Neuronal stem cell (in vitro differentiated cells): Measurements from ENCODE around the gene TGIF1.

ENCODE experiments used
- DNase-seq: peaks from one replicate; pipeline ENCODE4 v3.0.0-alpha.2; 2013; ENCODE audit warnings: low spot score
- H2AFZ ChIP-seq: one replicate; pipeline ENCODE4 v1.6.1; 2013; ENCODE audit warnings: mild to moderate bottlenecking, low read length, inconsistent platforms
- H2AK5ac ChIP-seq: 2 replicates; pipeline ENCODE4 v1.6.1; 2013; ENCODE audit warnings: low read depth, mild to moderate bottlenecking, inconsistent platforms, low read length, moderate library complexity, mixed read lengths
- H2BK120ac ChIP-seq: 2 replicates; pipeline ENCODE4 v1.6.1; 2013; ENCODE audit warnings: low read depth, mild to moderate bottlenecking, inconsistent platforms, low read length, moderate library complexity, mixed read lengths
- H2BK12ac ChIP-seq: one replicate; pipeline ENCODE4 v1.6.1; 2013; ENCODE audit warnings: low read length, inconsistent platforms
- H2BK15ac ChIP-seq: 2 replicates; pipeline ENCODE4 v1.6.1; 2013; ENCODE audit warnings: mild to moderate bottlenecking, low read length, inconsistent platforms, mixed read lengths
- H2BK5ac ChIP-seq: one replicate; pipeline ENCODE4 v1.6.1; 2013; ENCODE audit warnings: inconsistent platforms, mild to moderate bottlenecking, low read length, moderate library complexity
- H3K14ac ChIP-seq: one replicate; pipeline ENCODE4 v1.6.1; 2013; ENCODE audit warnings: low read length, inconsistent platforms
- H3K18ac ChIP-seq: 2 replicates; pipeline ENCODE4 v1.6.1; 2013; ENCODE audit warnings: low read length, inconsistent platforms
- H3K23ac ChIP-seq: 2 replicates; pipeline ENCODE4 v1.6.1; 2013; ENCODE audit warnings: low read depth, mild to moderate bottlenecking, mixed read lengths, low read length, inconsistent platforms; ENCODE audit not compliant: poor library complexity
- H3K27ac ChIP-seq: replicated peaks from 3 replicates; pipeline ENCODE4 v1.5.1; 2013; ENCODE audit warnings: low read length, inconsistent platforms
- H3K27me3 ChIP-seq, 3 experiments: 2 replicates each; pipeline ENCODE4 v1.6.1; 2013; ENCODE audit warnings: low read length in 3 of 3, mild to moderate bottlenecking in 2 of 3, inconsistent platforms in 1 of 3, low read depth in 1 of 3, mixed read lengths in 1 of 3, moderate library complexity in 1 of 3; ENCODE audit not compliant: control insufficient read depth in 3 of 3, insufficient read depth in 3 of 3
- H3K36me3 ChIP-seq, 2 donors: replicated peaks in 1 of 2; 2 replicates each; pipeline ENCODE4 v1.6.1; 2013; ENCODE audit warnings: low read length in 2 of 2; ENCODE audit not compliant: control insufficient read depth in 2 of 2, insufficient read depth in 2 of 2
- H3K4ac ChIP-seq: 2 replicates; pipeline ENCODE4 v1.6.1; 2013; ENCODE audit warnings: inconsistent platforms, mild to moderate bottlenecking, low read length, moderate library complexity
- H3K4me1 ChIP-seq, 2 donors: 1 replicate in 1 of 2; 2 replicates in 1 of 2; pipeline ENCODE4 v1.6.1; 2013; ENCODE audit warnings: low read length in 2 of 2, low read depth in 1 of 2; ENCODE audit not compliant: control insufficient read depth in 2 of 2, insufficient read depth in 1 of 2
- H3K4me2 ChIP-seq: one replicate; pipeline ENCODE4 v1.6.1; 2013; ENCODE audit warnings: mild to moderate bottlenecking, low read length, inconsistent platforms; ENCODE audit not compliant: insufficient read depth, poor library complexity, severe bottlenecking
- H3K4me3 ChIP-seq, 2 donors: 2 replicates each; pipeline ENCODE4 v1.5.1; 2013; ENCODE audit warnings: low read length in 2 of 2, mild to moderate bottlenecking in 2 of 2, inconsistent platforms in 1 of 2, moderate library complexity in 1 of 2
- H3K79me1 ChIP-seq: one replicate; pipeline ENCODE4 v1.6.1; 2013; ENCODE audit warnings: low read depth, mild to moderate bottlenecking, inconsistent platforms, low read length, moderate library complexity
- H3K9ac ChIP-seq: one replicate; pipeline ENCODE4 v1.6.1; 2013; ENCODE audit warnings: mild to moderate bottlenecking, low read depth, low read length, inconsistent platforms; ENCODE audit not compliant: poor library complexity
- H3K9me3 ChIP-seq, 2 donors: replicated peaks in 1 of 2; 2 replicates each; pipeline versions ENCODE3 to v1.6.1; 2013; ENCODE audit warnings: low read length in 2 of 2, mild to moderate bottlenecking in 2 of 2, inconsistent platforms in 1 of 2, low read depth in 1 of 2, mixed read lengths in 1 of 2, moderate library complexity in 1 of 2; ENCODE audit not compliant: control insufficient read depth in 2 of 2, insufficient read depth in 1 of 2
- H4K8ac ChIP-seq: one replicate; pipeline ENCODE4 v1.6.1; 2013; ENCODE audit warnings: low read depth, mild to moderate bottlenecking, inconsistent platforms, low read length, moderate library complexity
- H4K91ac ChIP-seq: one replicate; pipeline ENCODE4 v1.6.1; 2013; ENCODE audit warnings: low read length, low read depth, mild to moderate bottlenecking, inconsistent platforms; ENCODE audit not compliant: poor library complexity
- WGBS, 2 donors: extraction: QIAGEN DNeasy Blood & Tissue Kit; methylation state at CpG; one replicate each; pipeline ENCODE4 v1.1.7; 2013; ENCODE audit warnings: missing lambda C conversion rate in 2 of 2, mixed read lengths in 1 of 2; ENCODE audit not compliant: insufficient read length in 2 of 2, insufficient replicate concordance in 1 of 2; ENCODE audit errors: extremely low coverage in 2 of 2; 5-methylcytosine and 5-hydroxymethylcytosine counted together

Gene TGIF1

DNA sequence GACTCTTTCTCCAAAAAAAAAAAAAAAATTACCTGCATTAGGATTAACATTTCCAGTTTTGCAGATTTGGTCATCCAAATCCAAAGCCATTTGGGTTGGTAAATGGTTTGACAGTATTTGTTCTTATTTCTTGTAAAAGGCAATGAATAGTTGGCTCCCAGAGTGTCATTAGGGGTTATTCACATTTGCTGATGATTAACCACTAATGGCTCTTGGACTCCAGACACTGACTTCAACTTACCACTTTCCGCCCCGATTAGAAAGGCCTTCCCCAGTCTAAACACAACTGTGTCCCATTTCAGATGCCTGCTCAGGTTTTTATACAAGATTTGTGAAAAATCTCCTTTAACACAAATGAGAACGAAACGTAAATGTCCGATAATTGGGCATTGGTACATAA, 9.6 kb upstream of the TGIF1 start:
- Histone ChIP-seq H2BK15ac (no peak overlapping the region), H3K4me3 (no peak overlapping the region), H4K8ac (no peak overlapping the region), H2BK120ac (no peak overlapping the region), H2AFZ (no peak overlapping the region), H3K36me3 (no peaks in the 10 kb centered on the region), H3K18ac (no peak overlapping the region), H3K4me2 (no peak overlapping the region), H3K9me3 (no peaks in the 10 kb centered on the region), H2BK12ac (no peak overlapping the region), H3K79me1 (no peaks in the 10 kb centered on the region), H3K4me1 (peaks cover 0 to 2% of the 10 kb centered on the region in 2 donors), H3K23ac (no peak overlapping the region), H2AK5ac (no peak overlapping the region), H3K14ac (no peak overlapping the region), H4K91ac (no peak overlapping the region), H3K9ac (no peak overlapping the region), H3K27ac (no peak overlapping the region), H3K4ac (no peak overlapping the region), H3K27me3 (no peaks in the 10 kb centered on the region), H2BK5ac (no peak overlapping the region)
- no peak for DNase-seq
- WGBS, 2 donors, result no CpG with 5 or more reads among the region's 5 CpGs

DNA sequence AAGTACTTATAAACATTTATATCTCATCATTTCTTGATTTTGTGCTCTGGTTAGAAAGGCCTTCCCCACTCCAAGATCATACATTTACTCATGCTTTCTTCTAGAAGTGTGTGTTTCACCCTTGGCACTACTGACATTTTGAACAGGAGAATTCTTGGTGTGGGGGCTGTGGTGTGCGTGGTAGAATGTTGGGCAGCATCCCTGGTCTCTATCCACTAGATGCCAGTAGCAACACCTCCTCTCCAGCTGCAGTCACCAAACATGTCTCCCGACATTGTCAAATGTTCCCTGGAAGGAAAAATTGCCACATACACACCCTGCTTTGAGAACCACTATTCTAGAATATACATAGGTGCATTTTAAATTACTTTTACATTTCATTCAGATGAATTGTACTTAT, 8.7 kb upstream of the TGIF1 start:
- no peaks in the 10 kb centered on the region for H3K36me3 ChIP-seq
- H3K27me3 ChIP-seq, result no peaks in the 10 kb centered on the region
- H3K4me1 ChIP-seq, result peaks cover under 1 to 3% of the 10 kb centered on the region in 2 donors
- DNase-seq, result no peak
- H3K9ac ChIP-seq, result no peak overlapping the region
- no peak overlapping the region for H3K18ac ChIP-seq
- H2BK5ac ChIP-seq, result no peak overlapping the region
- H2BK12ac ChIP-seq, result no peak overlapping the region
- no CpG with 5 or more reads among the region's 2 CpGs for WGBS, 2 donors
- no peak overlapping the region for H3K14ac ChIP-seq
- H3K4me3 ChIP-seq, result no peak overlapping the region
- no peak overlapping the region for H4K8ac ChIP-seq
- H3K4me2 ChIP-seq, result no peak overlapping the region
- H2BK120ac ChIP-seq, result no peak overlapping the region
- no peak overlapping the region for H2BK15ac ChIP-seq
- H3K79me1 ChIP-seq, result no peaks in the 10 kb centered on the region
- peak overlapping the region; percentile 69 for H2AFZ ChIP-seq
- no peak overlapping the region for H3K27ac ChIP-seq
- H2AK5ac ChIP-seq, result no peak overlapping the region
- no peak overlapping the region for H4K91ac ChIP-seq
- no peaks in the 10 kb centered on the region for H3K9me3 ChIP-seq
- H3K4ac ChIP-seq, result no peak overlapping the region
- no peak overlapping the region for H3K23ac ChIP-seq

DNA sequence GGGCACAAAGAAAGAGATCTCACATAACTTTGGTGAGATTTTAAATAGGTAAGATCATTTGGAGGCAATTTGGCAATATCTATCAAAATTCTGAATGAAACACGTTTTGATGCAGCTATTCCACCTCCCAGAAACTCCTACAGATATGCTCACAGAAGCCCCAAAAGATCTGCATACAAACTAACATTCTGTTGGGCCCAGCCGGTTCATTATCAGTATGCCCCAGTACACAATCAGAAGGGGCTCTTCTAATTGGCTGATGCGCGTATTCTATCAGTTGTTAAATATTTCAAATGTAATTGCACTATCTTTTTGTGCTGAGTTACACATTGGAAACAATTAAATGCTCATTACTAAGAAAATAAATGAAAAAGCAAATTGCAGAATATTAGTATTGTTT, 7.1 kb upstream of the TGIF1 start:
- Histone ChIP-seq H2BK15ac (no peak overlapping the region), H2BK120ac (no peak overlapping the region), H2BK12ac (no peak overlapping the region), H3K4me1 (peaks cover 8% of the 10 kb centered on the region in 2 donors), H3K9ac (no peak overlapping the region), H4K91ac (no peak overlapping the region), H3K27ac (no peak overlapping the region), H2AK5ac (no peak overlapping the region), H3K14ac (no peak overlapping the region), H3K4me3 (no peak overlapping the region), H3K36me3 (no peaks in the 10 kb centered on the region), H3K4me2 (no peak overlapping the region), H3K4ac (no peak overlapping the region), H2BK5ac (no peak overlapping the region), H3K79me1 (no peaks in the 10 kb centered on the region), H4K8ac (no peak overlapping the region), H2AFZ (no peak overlapping the region), H3K9me3 (no peaks in the 10 kb centered on the region), H3K18ac (no peak overlapping the region), H3K23ac (no peak overlapping the region), H3K27me3 (no peaks in the 10 kb centered on the region)
- WGBS, 2 donors, result no CpG with 5 or more reads among the region's 4 CpGs
- DNase-seq, result no peak

DNA sequence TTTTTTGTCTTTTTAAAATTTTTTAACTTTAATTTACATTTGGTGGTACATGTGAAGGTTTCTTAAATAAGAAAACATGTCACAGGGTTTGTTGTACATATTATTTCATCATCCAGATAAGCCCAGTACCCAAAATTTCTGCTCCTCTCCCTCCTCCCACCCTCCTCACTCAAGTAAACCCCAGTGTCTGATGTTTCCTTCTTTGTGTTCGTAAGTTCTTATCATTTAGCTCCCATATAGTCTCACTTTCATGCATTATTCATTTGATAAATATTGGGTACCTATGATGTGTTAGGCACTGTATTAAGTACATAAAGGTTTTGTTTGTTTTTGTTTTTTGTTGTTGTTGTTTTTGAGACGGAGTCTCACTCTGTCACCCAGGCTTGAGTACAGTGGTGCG, 5.7 kb upstream of the TGIF1 start:
- no CpG with 5 or more reads among the region's 3 CpGs for WGBS, 2 donors
- no peak overlapping the region for H3K4me2 ChIP-seq
- H3K18ac ChIP-seq, result no peak overlapping the region
- H2BK120ac ChIP-seq, result no peak overlapping the region
- no peak overlapping the region for H4K8ac ChIP-seq
- no peaks in the 10 kb centered on the region for H3K9me3 ChIP-seq
- no peak for DNase-seq
- no peaks in the 10 kb centered on the region for H3K36me3 ChIP-seq
- H3K4ac ChIP-seq, result no peak overlapping the region
- H2AFZ ChIP-seq, result no peak overlapping the region
- no peaks in the 10 kb centered on the region for H3K27me3 ChIP-seq
- no peak overlapping the region for H3K27ac ChIP-seq
- H3K79me1 ChIP-seq, result no peaks in the 10 kb centered on the region
- H3K9ac ChIP-seq, result no peak overlapping the region
- H3K4me1 ChIP-seq, result peaks cover 8% of the 10 kb centered on the region in 2 donors
- H4K91ac ChIP-seq, result no peak overlapping the region
- H2BK15ac ChIP-seq, result no peak overlapping the region
- no peak overlapping the region for H2AK5ac ChIP-seq
- no peak overlapping the region for H2BK12ac ChIP-seq
- H3K23ac ChIP-seq, result no peak overlapping the region
- no peak overlapping the region for H3K14ac ChIP-seq
- no peak overlapping the region for H3K4me3 ChIP-seq
- no peak overlapping the region for H2BK5ac ChIP-seq
